ENCODE results near the gene ZNF175. TPM values are rescaled to one million over a fixed set of nuclear protein-coding genes. Genes with fewer than 3 reads are reported as not detected.

ZNF175 gene
- polyA plus RNA-seq, 1 of the 3 experiments (the other 2 are of a cell fraction): 3.1 TPM

- no peaks in the 10 kb centered on the region for H3F3A ChIP-seq (replicated peaks; ENCODE audit: insufficient read depth)
- H3K9me3 ChIP-seq: no peaks in the 10 kb centered on the region
- POLR2A ChIA-PET: no interaction called here
- no peaks in the 10 kb centered on the region for H3K79me2 ChIP-seq (ENCODE audit: insufficient read depth)
- H3K36me3 ChIP-seq (replicated peaks in 1 of 2; ENCODE audit: control insufficient read depth in 1 of 2, insufficient read depth in 2 of 2, low read length in 1 of 2): no peaks in the 10 kb centered on the region
- no peak overlapping the region for H3K4me3 ChIP-seq (ENCODE audit: low read depth in 2 of 2, low read length in 1 of 2)
- no peak overlapping the region for H2AFZ ChIP-seq (ENCODE audit: low read depth)
- no peaks in the 10 kb centered on the region for H3K9me2 ChIP-seq
- no peak overlapping the region for H3K4me2 ChIP-seq
- peaks cover 43% of the 10 kb centered on the region; the same call in 1 of the 2 replicates for H3K27me3 ChIP-seq (ENCODE audit: insufficient read depth)
- no peak overlapping the region for H3K27ac ChIP-seq (ENCODE audit: low read depth in 2 of 2, low read length in 1 of 2)
- DNase-seq: no peak
- no peak overlapping the region for H3K9ac ChIP-seq
- 0% methylated on average over 5 of the region's 5 CpGs for WGBS (ENCODE audit: low lambda C conversion rate)
- H4K20me1 ChIP-seq (ENCODE audit: insufficient read depth): no peaks in the 10 kb centered on the region
- CTCF ChIA-PET: interaction anchor here (1.9 kb wide), 1 partner anchor 25 kb away, joined by 5 read pairs; no protein-coding TSS in a partner anchor
- no peak for TF ChIP-seq REST (IDR thresholded peaks at IDR 0.05; ENCODE audit: low read depth, low read length)
- no peak for TF ChIP-seq NFIC (IDR thresholded peaks at IDR 0.05; ENCODE audit: borderline replicate concordance)
- TF ChIP-seq, protein P1, sequence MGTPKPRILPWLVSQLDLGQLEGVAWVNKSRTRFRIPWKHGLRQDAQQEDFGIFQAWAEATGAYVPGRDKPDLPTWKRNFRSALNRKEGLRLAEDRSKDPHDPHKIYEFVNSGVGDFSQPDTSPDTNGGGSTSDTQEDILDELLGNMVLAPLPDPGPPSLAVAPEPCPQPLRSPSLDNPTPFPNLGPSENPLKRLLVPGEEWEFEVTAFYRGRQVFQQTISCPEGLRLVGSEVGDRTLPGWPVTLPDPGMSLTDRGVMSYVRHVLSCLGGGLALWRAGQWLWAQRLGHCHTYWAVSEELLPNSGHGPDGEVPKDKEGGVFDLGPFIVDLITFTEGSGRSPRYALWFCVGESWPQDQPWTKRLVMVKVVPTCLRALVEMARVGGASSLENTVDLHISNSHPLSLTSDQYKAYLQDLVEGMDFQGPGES (IDR thresholded peaks at IDR 0.05; ENCODE audit: low read depth, low read length): no peak
- TF ChIP-seq FOXM1 (IDR thresholded peaks at IDR 0.05; ENCODE audit: low read depth): no peak
- no peak for TF ChIP-seq PBX3 (IDR thresholded peaks at IDR 0.05)
- no peak for TF ChIP-seq TCF12 (IDR thresholded peaks at IDR 0.05)
- TF ChIP-seq POLR2AphosphoS5 (IDR thresholded peaks at IDR 0.05; ENCODE audit: low read depth, low read length): no peak
- no peak for TF ChIP-seq RAD21 (IDR thresholded peaks at IDR 0.05; ENCODE audit: low read length)
- TF ChIP-seq JUND (IDR thresholded peaks at IDR 0.05): no peak
- TF ChIP-seq GATA2 (CRISPR knock-in tag; IDR thresholded peaks at IDR 0.05): no peak
- TF ChIP-seq, protein P2, sequence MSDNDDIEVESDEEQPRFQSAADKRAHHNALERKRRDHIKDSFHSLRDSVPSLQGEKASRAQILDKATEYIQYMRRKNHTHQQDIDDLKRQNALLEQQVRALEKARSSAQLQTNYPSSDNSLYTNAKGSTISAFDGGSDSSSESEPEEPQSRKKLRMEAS (IDR thresholded peaks at IDR 0.05; ENCODE audit: low read depth): no peak
- no peak for TF ChIP-seq SMC3 (IDR thresholded peaks at IDR 0.05; ENCODE audit: low read depth, low read length)
- no peak for TF ChIP-seq USF2 (IDR thresholded peaks at IDR 0.05; ENCODE audit: borderline replicate concordance, low read depth, low read length)
- no peak for TF ChIP-seq EP300 (IDR thresholded peaks at IDR 0.05; ENCODE audit: borderline replicate concordance in 1 of 2, low read depth in 1 of 2, low read length in 1 of 2)
- TF ChIP-seq EZH2phosphoT487 (IDR thresholded peaks at IDR 0.05; ENCODE audit: borderline replicate concordance, low read depth): no peak
- no peak for TF ChIP-seq FOXJ3 (CRISPR knock-in tag; IDR thresholded peaks at IDR 0.05)
- no peak for TF ChIP-seq RFX5 (IDR thresholded peaks at IDR 0.05; ENCODE audit: low read length)
- no peak for TF ChIP-seq CHD2 (IDR thresholded peaks at IDR 0.05; ENCODE audit: low read length, partially characterized antibody)
- no peak for TF ChIP-seq RXRA (IDR thresholded peaks at IDR 0.05; ENCODE audit: borderline replicate concordance, low read depth)
- no peaks in the 10 kb centered on the region for H3K4me1 ChIP-seq (ENCODE audit: control insufficient read depth in 1 of 2, insufficient read depth in 2 of 2, low read depth in 1 of 2, low read length in 1 of 2)
Measured at GRCh38 chr19:51632126-51632525, 61.0 kb downstream of the ZNF175 start.

Measured in SK-N-SH (cell line).